HEK293 (cell line): ENCODE data around the gene GRIK2.

Source experiments
- CTCF ChIA-PET: fragments of 350-600 bp; formaldehyde crosslinking; extraction: SDS; loops from one replicate; lab custom pipeline; 2021; ENCODE audit warnings: antibody characterized with exemption; lab: Yijun Ruan, JAX
- POLR2A ChIA-PET: fragments of 300-600 bp; formaldehyde crosslinking; extraction: SDS; loops from one replicate; lab custom pipeline; 2020; ENCODE audit warnings: antibody characterized with exemption, inconsistent platforms; lab: Yijun Ruan, JAX
- H3K27ac ChIP-seq: fragments of 200-500 bp; sonication (Bioruptor generic); 2 replicates; pipeline ENCODE4 v1.5.1; 2014; ENCODE audit warnings: low read depth, low read length, control low read depth, inconsistent platforms; ENCODE audit errors: extremely low read depth
- H3K36me3 ChIP-seq, 2 experiments: fragments of 200-500 bp in 1 of 2; sonication (Bioruptor generic) in 1 of 2; 1 replicate in 1 of 2; 2 replicates in 1 of 2; pipeline ENCODE4 v1.5.1; 2014 to 2017; ENCODE audit warnings: inconsistent platforms in 2 of 2, low read length in 2 of 2; ENCODE audit not compliant: control insufficient read depth in 2 of 2, insufficient read depth in 1 of 2
- H3K4me1 ChIP-seq: fragments of 200-500 bp; sonication (Bioruptor generic); 2 replicates; pipeline ENCODE4 v1.5.1; 2014; ENCODE audit warnings: mild to moderate bottlenecking, low read length, inconsistent platforms; ENCODE audit not compliant: control insufficient read depth, insufficient read depth
- H3K4me3 ChIP-seq: 2 replicates; pipeline ENCODE4 v1.5.1; 2011; ENCODE audit warnings: low read depth, mild to moderate bottlenecking, control low read depth, low read length, moderate library complexity
- H3K9me3 ChIP-seq: fragments of 200-500 bp; sonication (Bioruptor generic); 2 replicates; pipeline ENCODE4 v1.5.1; 2014; ENCODE audit warnings: low read depth, low read length, inconsistent platforms; ENCODE audit not compliant: control insufficient read depth, insufficient read depth
- KLF1 ChIP-seq: fragments of 450-650 bp; formaldehyde crosslinking; IDR thresholded peaks from 2 replicates; pipeline ENCODE4 v1.5.1; 2016; ENCODE audit warnings: missing biosample characterization, missing genetic modification characterization
- KLF10 ChIP-seq: fragments of 450-650 bp; IDR thresholded peaks from 2 replicates; pipeline ENCODE4 v1.5.1; 2018; ENCODE audit warnings: missing biosample characterization, mild to moderate bottlenecking, missing genetic modification characterization
- MYNN ChIP-seq: fragments of 450-650 bp; formaldehyde crosslinking; IDR thresholded peaks from 2 replicates; pipeline ENCODE4 v1.5.1; 2016; ENCODE audit warnings: missing biosample characterization, missing genetic modification characterization, borderline replicate concordance
- SCRT2 ChIP-seq: fragments of 450-650 bp; formaldehyde crosslinking; IDR thresholded peaks from 2 replicates; pipeline ENCODE4 v1.5.1; 2016; ENCODE audit warnings: missing biosample characterization, missing genetic modification characterization
- SP2 ChIP-seq: fragments of 450-650 bp; formaldehyde crosslinking; IDR thresholded peaks from 2 replicates; pipeline ENCODE4 v1.5.1; 2016; ENCODE audit warnings: missing biosample characterization, missing genetic modification characterization
- SP3 ChIP-seq: fragments of 450-650 bp; formaldehyde crosslinking; IDR thresholded peaks from 2 replicates; pipeline ENCODE4 v1.5.1; 2016; ENCODE audit warnings: missing biosample characterization, missing genetic modification characterization
- TSHZ1 ChIP-seq: fragments of 450-650 bp; formaldehyde crosslinking; IDR thresholded peaks from 2 replicates; pipeline ENCODE4 v1.5.1; 2016; ENCODE audit warnings: missing biosample characterization, missing genetic modification characterization, borderline replicate concordance
- ZBTB48 ChIP-seq: fragments of 450-650 bp; formaldehyde crosslinking; IDR thresholded peaks from 2 replicates; pipeline ENCODE4 v1.5.1; 2016; ENCODE audit warnings: missing biosample characterization, missing genetic modification characterization
- ZBTB49 ChIP-seq: fragments of 450-650 bp; formaldehyde crosslinking; IDR thresholded peaks from 2 replicates; pipeline ENCODE4 v1.5.1; 2016; ENCODE audit warnings: missing biosample characterization, missing genetic modification characterization, low read depth
- ZNF112 ChIP-seq: fragments of 450-650 bp; formaldehyde crosslinking; IDR thresholded peaks from 2 replicates; pipeline ENCODE4 v1.5.0; 2017; ENCODE audit warnings: missing biosample characterization, missing genetic modification characterization
- ZNF155 ChIP-seq: fragments of 450-650 bp; formaldehyde crosslinking; IDR thresholded peaks from 2 replicates; pipeline ENCODE4 v1.5.1; 2016; ENCODE audit warnings: missing biosample characterization, missing genetic modification characterization
- ZNF169 ChIP-seq: fragments of 450-650 bp; formaldehyde crosslinking; IDR thresholded peaks from 2 replicates; pipeline ENCODE4 v1.5.1; 2016; ENCODE audit warnings: missing biosample characterization, missing genetic modification characterization
- ZNF341 ChIP-seq: fragments of 450-650 bp; formaldehyde crosslinking; IDR thresholded peaks from 2 replicates; pipeline ENCODE4; 2016; ENCODE audit warnings: low read depth, missing biosample characterization, missing genetic modification characterization
- ZNF621 ChIP-seq: fragments of 450-650 bp; formaldehyde crosslinking; IDR thresholded peaks from 2 replicates; pipeline ENCODE4 v1.5.1; 2017; ENCODE audit warnings: missing biosample characterization, missing genetic modification characterization
- ZNF658 ChIP-seq: fragments of 450-650 bp; formaldehyde crosslinking; IDR thresholded peaks from 2 replicates; pipeline ENCODE4; 2016; ENCODE audit warnings: missing biosample characterization, missing genetic modification characterization
- ZNF660 ChIP-seq: fragments of 450-650 bp; IDR thresholded peaks from 2 replicates; pipeline ENCODE4 v1.5.1; 2018; ENCODE audit warnings: missing biosample characterization, mild to moderate bottlenecking, missing genetic modification characterization
- ZSCAN4 ChIP-seq: fragments of 450-650 bp; formaldehyde crosslinking; IDR thresholded peaks from 2 replicates; pipeline ENCODE4 v1.5.1; 2017; ENCODE audit warnings: missing biosample characterization, missing genetic modification characterization

GRIK2 gene

DNA sequence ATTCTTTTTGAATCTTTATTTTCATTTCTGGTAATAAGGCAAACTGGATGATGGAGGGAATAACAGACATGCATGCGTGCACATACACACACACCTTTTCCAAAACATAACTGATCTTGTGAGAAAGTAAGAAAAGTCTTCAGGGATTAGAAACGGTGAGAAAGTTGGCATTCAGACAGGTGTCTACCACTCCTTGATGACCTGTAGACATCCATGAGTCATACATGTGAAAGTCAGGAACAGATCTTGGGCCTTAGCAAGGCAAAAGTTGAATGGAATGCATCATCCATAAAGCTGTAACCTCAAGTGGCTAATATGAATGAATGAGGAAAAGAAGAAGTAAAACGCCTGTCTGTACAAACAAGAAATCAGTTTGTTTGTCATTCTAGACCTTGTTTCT lies 97.3 kb downstream of the GRIK2 start:
- Histone ChIP-seq H3K4me3 (no peak overlapping the region), H3K27ac (no peak overlapping the region), H3K9me3 (no peaks in the 10 kb centered on the region), H3K4me1 (no peaks in the 10 kb centered on the region), H3K36me3 (no peaks in the 10 kb centered on the region)
- POLR2A ChIA-PET: no interaction called here
- no peak for TF ChIP-seq ZBTB49
- 0 out of 2 replicates have a peak, but pooled peaks have one; percentile 25 for TF ChIP-seq SCRT2 (tag by site-specific recombination)
- TF ChIP-seq ZNF660 (tag by site-specific recombination): no peak
- no peak for TF ChIP-seq ZBTB48
- no peak for TF ChIP-seq KLF10 (tag by site-specific recombination)
- CTCF ChIA-PET: no interaction called here

DNA sequence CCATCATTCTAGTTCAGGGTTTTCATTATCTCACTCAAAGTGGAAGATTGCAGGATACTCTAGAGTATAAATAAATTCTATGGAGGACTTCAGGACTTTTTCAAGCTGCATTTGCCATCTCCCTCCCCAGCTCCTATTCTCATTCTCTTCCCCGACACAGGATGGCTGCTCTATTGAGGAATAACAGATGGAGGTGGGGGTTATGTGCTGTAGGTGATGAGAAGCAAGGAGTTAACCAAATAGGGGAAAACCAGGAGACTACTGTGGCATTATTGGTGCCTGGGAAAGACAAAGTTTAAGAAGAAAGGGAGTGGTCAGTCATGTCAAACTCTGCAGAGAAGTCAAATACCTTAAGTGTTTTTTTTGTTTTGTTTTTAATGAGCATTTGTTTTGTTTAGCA lies 109.3 kb downstream of the GRIK2 start:
- CTCF ChIA-PET: no interaction called here
- H3K4me3 ChIP-seq: no peak overlapping the region
- no peaks in the 10 kb centered on the region for H3K9me3 ChIP-seq

GRCh38 chr6:101509536-101509935 lies 116.0 kb downstream of the GRIK2 start:
- Histone ChIP-seq H3K27ac (no peak overlapping the region), H3K4me3 (no peak overlapping the region), H3K36me3 (no peaks in the 10 kb centered on the region), H3K9me3 (no peaks in the 10 kb centered on the region), H3K4me1 (no peaks in the 10 kb centered on the region)
- CTCF ChIA-PET: no interaction called here
- POLR2A ChIA-PET: no interaction called here
- TF ChIP-seq SP3 (tag by site-specific recombination) (no peak), ZNF169 (no peak), TSHZ1 (tag by site-specific recombination) (no peak), ZNF658 (tag by site-specific recombination) (no peak), ZNF341 (no peak), SP2 (no peak), ZNF112 (tag by site-specific recombination) (no peak), ZNF621 (tag by site-specific recombination) (no peak), MYNN (tag by site-specific recombination) (no peak), ZNF155 (tag by site-specific recombination) (no peak)

More for the DNA sequence above, 109.3 kb downstream of the GRIK2 start:
- Histone ChIP-seq H3K36me3 (no peaks in the 10 kb centered on the region), H3K27ac (no peak overlapping the region), H3K4me1 (no peaks in the 10 kb centered on the region)
- POLR2A ChIA-PET: no interaction called here
- TF ChIP-seq ZSCAN4 (no peak), KLF1 (tag by site-specific recombination) (no peak)
